Measurements from ENCODE around the gene TDRD10.

TDRD10 gene

GRCh38 chr1:154582885-154583284, 80.9 kb downstream of the TDRD10 start:
- DNase-seq, result no peak

DNA sequence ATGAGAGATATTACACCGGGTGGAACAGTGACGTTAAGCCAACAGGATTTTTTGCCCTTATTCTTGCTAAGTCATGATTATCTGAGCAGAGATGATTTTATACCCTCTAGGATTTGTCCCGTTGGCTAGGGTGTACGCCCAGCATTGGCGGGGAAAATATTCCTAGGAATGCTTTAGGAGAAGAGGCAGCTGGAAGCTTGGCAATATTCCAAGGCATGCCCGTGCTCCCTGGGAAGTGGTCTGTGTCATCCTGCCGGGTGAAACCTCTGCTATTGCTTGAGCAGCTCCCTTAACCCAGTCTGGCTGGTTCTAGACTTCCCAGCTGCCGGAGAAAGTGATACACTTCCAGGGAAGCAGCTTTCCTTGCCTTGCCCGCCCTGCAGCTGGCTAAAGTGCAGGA, 81.8 kb downstream of the TDRD10 start:
- DNase-seq, result no peak

- DNase-seq, result no peak
Measured at GRCh38 chr1:154584267-154584994, 82.4 kb downstream of the TDRD10 start.

- no peak for DNase-seq
Measured at GRCh38 chr1:154586231-154586630, 84.2 kb downstream of the TDRD10 start.

GRCh38 chr1:154586641-154587040, 84.6 kb downstream of the TDRD10 start:
- DNase-seq, result no peak

DNA sequence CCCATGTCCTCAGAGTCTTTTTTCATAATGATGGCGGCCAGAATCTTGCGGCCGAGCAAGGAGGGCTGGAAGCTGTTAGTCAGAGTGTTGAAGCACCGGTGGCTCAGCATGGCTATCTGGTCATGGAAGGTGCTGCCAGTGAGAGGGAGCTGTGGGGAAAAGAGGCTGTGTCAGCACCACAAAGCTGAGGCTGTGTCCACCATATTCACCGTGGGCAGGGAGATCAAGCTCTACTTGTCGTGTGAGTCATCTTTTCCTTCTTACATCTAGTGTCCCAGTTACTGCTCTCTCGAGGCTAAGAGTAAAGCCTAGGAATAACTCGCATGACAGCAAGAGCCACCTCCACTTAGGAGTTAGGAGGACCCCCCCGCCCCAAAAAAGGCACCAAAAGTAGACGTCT, 87.8 kb downstream of the TDRD10 start:
- DNase-seq, result no peak

DNA sequence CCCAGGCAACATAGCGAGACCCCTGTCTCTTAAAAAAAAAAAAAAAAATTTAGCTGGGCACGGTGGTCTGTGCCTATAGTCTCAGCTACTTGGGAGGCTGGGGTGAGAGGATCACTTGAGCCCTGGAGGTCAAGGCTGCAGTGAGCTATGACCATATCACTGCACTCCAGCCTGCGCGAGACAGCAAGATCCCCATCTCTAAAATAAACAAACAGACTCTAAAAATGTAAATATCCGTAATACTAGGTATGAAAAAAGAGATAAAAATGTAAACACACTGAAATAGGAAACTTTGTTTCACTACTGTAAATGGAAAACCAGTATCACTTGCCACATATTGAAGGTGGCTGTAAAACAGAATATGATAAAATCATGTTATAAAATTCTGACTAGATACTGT, 88.7 kb downstream of the TDRD10 start:
- DNase-seq, result no peak

DNA sequence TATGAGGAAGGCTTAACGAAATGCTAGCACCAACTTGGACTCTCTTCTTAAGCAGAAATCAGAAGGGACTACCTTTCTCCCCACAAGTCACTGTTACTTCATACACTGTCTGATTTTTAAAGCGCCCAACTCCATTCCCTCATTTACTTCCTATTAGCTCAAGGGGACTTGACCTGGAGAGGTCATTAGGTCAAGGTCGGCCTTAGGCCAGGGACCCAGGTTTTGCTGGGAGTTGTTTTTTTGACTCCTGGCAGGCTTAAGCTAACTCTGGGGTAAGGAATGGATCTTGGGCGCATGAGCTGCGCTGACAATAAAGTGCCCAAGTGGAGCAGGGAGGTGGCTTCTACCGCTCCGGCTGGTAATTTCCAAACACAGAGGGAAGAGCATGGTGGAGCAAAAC, 89.2 kb downstream of the TDRD10 start:
- DNase-seq, result no peak

DNA sequence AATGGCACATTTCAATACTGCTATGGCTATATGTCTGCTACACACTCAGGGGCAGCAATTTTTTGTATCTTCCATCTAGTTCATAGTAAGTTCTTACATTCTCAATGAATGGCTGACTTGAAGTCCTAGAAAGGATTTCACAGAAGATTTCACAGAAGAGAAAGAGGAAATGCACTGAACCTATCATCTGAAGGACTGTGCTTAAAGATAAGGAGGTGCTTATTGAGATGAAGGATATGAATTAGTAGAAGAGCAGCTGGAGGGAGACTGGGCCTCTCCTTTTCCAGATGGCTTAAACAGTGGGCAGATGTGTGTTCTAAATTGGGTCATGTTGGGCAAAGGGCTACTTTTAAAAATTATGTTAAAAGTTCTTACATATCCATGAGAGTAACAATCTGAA, 91.4 kb downstream of the TDRD10 start:
- DNase-seq, result no peak

GRCh38 chr1:154594811-154595210, 92.8 kb downstream of the TDRD10 start:
- no peak for DNase-seq

GRCh38 chr1:154595621-154596020, 93.6 kb downstream of the TDRD10 start:
- DNase-seq, result no peak

All from NCI-H187 treated with DMSO at 0.1 percent for 48 hours (cell line).